Measurements from ENCODE around the gene MORN5.

Gene MORN5

GRCh38 chr9:122125509-122126330 is 34.0 kb upstream of the MORN5 start:
- TF ChIP-seq CTCF (IDR thresholded peaks at IDR 0.05; ENCODE audit: low read depth, low read length), result no peak
- H3K4me3 ChIP-seq (ENCODE audit: low read depth, low read length), result no peak overlapping the region

- H3K4me3 ChIP-seq (ENCODE audit: low read depth, low read length), result no peak overlapping the region
- TF ChIP-seq CTCF (IDR thresholded peaks at IDR 0.05; ENCODE audit: low read depth, low read length), result no peak; the same call in 1 of the 2 replicates
These were observed 33.1 kb upstream of the MORN5 start for GRCh38 chr9:122126331-122127261.

- TF ChIP-seq CTCF (IDR thresholded peaks at IDR 0.05; ENCODE audit: low read depth, low read length), result no peak
These were observed 32.3 kb upstream of the MORN5 start for GRCh38 chr9:122127396-122127798.

GRCh38 chr9:122128007-122128968 is 31.4 kb upstream of the MORN5 start:
- no peak for TF ChIP-seq CTCF (IDR thresholded peaks at IDR 0.05; ENCODE audit: low read depth, low read length)
- no peak overlapping the region for H3K4me3 ChIP-seq (ENCODE audit: low read depth, low read length)

More at GRCh38 chr9:122127396-122127798, 32.3 kb upstream of the MORN5 start:
- H3K4me3 ChIP-seq (ENCODE audit: low read depth, low read length), result no peak overlapping the region

GRCh38 chr9:122128969-122129343 is 30.8 kb upstream of the MORN5 start:
- no peak overlapping the region for H3K4me3 ChIP-seq (ENCODE audit: low read depth, low read length)
- no peak for TF ChIP-seq CTCF (IDR thresholded peaks at IDR 0.05; ENCODE audit: low read depth, low read length)

GRCh38 chr9:122129969-122130368 is 29.7 kb upstream of the MORN5 start:
- TF ChIP-seq CTCF (IDR thresholded peaks at IDR 0.05; ENCODE audit: low read depth, low read length), result no peak
- no peak overlapping the region for H3K4me3 ChIP-seq (ENCODE audit: low read depth, low read length)

Data from WI38 (cell line).